Trophoblast cell (in vitro differentiated cells and primary cell): ENCODE data around the gene ARHGEF12.

Source experiments
- DNase-seq, 2 donors: peaks; one replicate each; pipeline ENCODE4 v3.0.0-alpha.2; 2016
- H2AFZ ChIP-seq: 2 replicates; pipeline ENCODE4 v1.6.1; 2013; ENCODE audit warnings: low read length, moderate library complexity, mild to moderate bottlenecking; ENCODE audit not compliant: insufficient read depth, poor library complexity
- H2AK5ac ChIP-seq: 2 replicates; pipeline ENCODE4 v1.6.1; 2013; ENCODE audit warnings: mild to moderate bottlenecking, low read length
- H2BK120ac ChIP-seq: 2 replicates; pipeline ENCODE4 v1.6.1; 2013; ENCODE audit warnings: low read length, mild to moderate bottlenecking, moderate library complexity; ENCODE audit not compliant: insufficient read depth, poor library complexity
- H2BK12ac ChIP-seq: 2 replicates; pipeline ENCODE4 v1.6.1; 2013; ENCODE audit warnings: mild to moderate bottlenecking, low read length, moderate library complexity
- H2BK5ac ChIP-seq: 2 replicates; pipeline ENCODE4 v1.6.1; 2013; ENCODE audit warnings: low read length, low read depth, moderate library complexity, mild to moderate bottlenecking; ENCODE audit not compliant: poor library complexity
- H3K14ac ChIP-seq: 2 replicates; pipeline ENCODE4 v1.6.1; 2013; ENCODE audit warnings: mild to moderate bottlenecking, low read length
- H3K18ac ChIP-seq: 2 replicates; pipeline ENCODE4 v1.6.1; 2013; ENCODE audit warnings: mild to moderate bottlenecking, low read length
- H3K23ac ChIP-seq: 2 replicates; pipeline ENCODE4 v1.6.1; 2013; ENCODE audit warnings: low read length
- H3K27ac ChIP-seq: 2 replicates; pipeline ENCODE4 v1.5.1; 2013; ENCODE audit warnings: low read depth, mild to moderate bottlenecking, inconsistent platforms, low read length, moderate library complexity
- H3K27me3 ChIP-seq: 2 replicates; pipeline ENCODE4 v1.6.1; 2013; ENCODE audit warnings: inconsistent platforms, mild to moderate bottlenecking, low read length, moderate library complexity; ENCODE audit not compliant: insufficient read depth
- H3K36me3 ChIP-seq, 2 experiments: 1 replicate in 1 of 2; 2 replicates in 1 of 2; pipeline ENCODE4 v1.6.1; 2013; ENCODE audit warnings: low read length in 2 of 2, mild to moderate bottlenecking in 2 of 2, moderate library complexity in 1 of 2; ENCODE audit not compliant: insufficient read depth in 2 of 2, control insufficient read depth in 1 of 2
- H3K4ac ChIP-seq: 2 replicates; pipeline ENCODE4 v1.6.1; 2013; ENCODE audit warnings: low read depth, mild to moderate bottlenecking, low read length, moderate library complexity
- H3K4me1 ChIP-seq, 2 experiments: 1 replicate in 1 of 2; 2 replicates in 1 of 2; pipeline ENCODE4 v1.6.1; 2013; ENCODE audit warnings: low read length in 2 of 2, mild to moderate bottlenecking in 2 of 2, moderate library complexity in 1 of 2; ENCODE audit not compliant: insufficient read depth in 2 of 2, control insufficient read depth in 1 of 2
- H3K4me2 ChIP-seq: 2 replicates; pipeline ENCODE4 v1.6.1; 2013; ENCODE audit warnings: inconsistent platforms, mild to moderate bottlenecking, low read length, moderate library complexity
- H3K4me3 ChIP-seq: 2 replicates; pipeline ENCODE4 v1.5.1; 2013; ENCODE audit warnings: mild to moderate bottlenecking, low read depth, low read length, inconsistent platforms
- H3K79me1 ChIP-seq: one replicate; pipeline ENCODE4 v1.6.1; 2013; ENCODE audit warnings: low read length
- H3K79me2 ChIP-seq: 2 replicates; pipeline ENCODE4 v1.6.1; 2013; ENCODE audit warnings: low read length, mild to moderate bottlenecking; ENCODE audit not compliant: control insufficient read depth, insufficient read depth, poor library complexity
- H3K9ac ChIP-seq: 2 replicates; pipeline ENCODE4 v1.6.1; 2013; ENCODE audit warnings: mild to moderate bottlenecking, low read length
- H3K9me3 ChIP-seq: 2 replicates; pipeline ENCODE4 v1.6.1; 2013; ENCODE audit warnings: low read depth, mild to moderate bottlenecking, control low read depth, inconsistent platforms, low read length; ENCODE audit not compliant: insufficient read depth
- H4K12ac ChIP-seq: 2 replicates; pipeline ENCODE4 v1.6.1; 2013; ENCODE audit warnings: low read depth, mild to moderate bottlenecking, low read length, moderate library complexity
- H4K8ac ChIP-seq: 2 replicates; pipeline ENCODE4 v1.6.1; 2013; ENCODE audit warnings: low read depth, mild to moderate bottlenecking, low read length, moderate library complexity
- H4K91ac ChIP-seq: one replicate; pipeline ENCODE4 v1.6.1; 2013; ENCODE audit warnings: low read depth, mild to moderate bottlenecking, low read length, moderate library complexity
- WGBS: extraction: QIAGEN DNeasy Blood & Tissue Kit; methylation state at CpG from one replicate; pipeline ENCODE4 v1.1.7; 2013; ENCODE audit warnings: missing lambda C conversion rate; ENCODE audit not compliant: insufficient read length, insufficient coverage; ENCODE audit errors: extremely low coverage; 5-methylcytosine and 5-hydroxymethylcytosine counted together

Gene ARHGEF12

GRCh38 chr11:120305286-120305685 lies 30.9 kb upstream of the ARHGEF12 start:
- Histone ChIP-seq H3K23ac (no peak overlapping the region), H3K4me2 (no peak overlapping the region), H2AFZ (no peak overlapping the region), H3K27ac (no peak overlapping the region), H4K91ac (peak overlapping the region; percentile 89), H3K9ac (no peak overlapping the region), H3K4me1 (peaks cover 18 to 22% of the 10 kb centered on the region in 2 experiments), H2BK5ac (peak overlapping the region; percentile 45), H3K27me3 (no peaks in the 10 kb centered on the region), H3K36me3 (peaks cover 0 to 2% of the 10 kb centered on the region in 2 experiments), H4K12ac (no peak overlapping the region), H3K14ac (peak overlapping the region; percentile 1), H2BK12ac (peak overlapping the region; percentile 95), H3K4ac (no peak overlapping the region), H4K8ac (peak overlapping the region; percentile 70), H3K79me1 (peaks cover 14% of the 10 kb centered on the region), H3K9me3 (peaks cover 2% of the 10 kb centered on the region), H2BK120ac (peak overlapping the region; percentile 88), H3K18ac (peak overlapping the region; percentile 23), H2AK5ac (peak overlapping the region; percentile 8), H3K4me3 (no peak overlapping the region), H3K79me2 (no peaks in the 10 kb centered on the region)
- no CpG with 5 or more reads among the region's 12 CpGs for WGBS
- no peak for DNase-seq

GRCh38 chr11:120306519-120307242 lies 29.5 kb upstream of the ARHGEF12 start:
- H3K27ac ChIP-seq: no peak overlapping the region
- peaks cover 0 to 2% of the 10 kb centered on the region in 2 experiments for H3K36me3 ChIP-seq
- H2AFZ ChIP-seq: no peak overlapping the region
- H4K8ac ChIP-seq: no peak overlapping the region
- peaks cover 2% of the 10 kb centered on the region for H3K9me3 ChIP-seq
- DNase-seq: peak in 1 of 2 donors; percentile 4
- H4K12ac ChIP-seq: no peak overlapping the region
- no peak overlapping the region for H2AK5ac ChIP-seq
- H3K27me3 ChIP-seq: no peaks in the 10 kb centered on the region
- H3K4ac ChIP-seq: no peak overlapping the region
- peak overlapping the region; percentile 5 for H4K91ac ChIP-seq
- H3K79me2 ChIP-seq: no peaks in the 10 kb centered on the region
- H3K18ac ChIP-seq: no peak overlapping the region
- peaks cover 15 to 18% of the 10 kb centered on the region in 2 experiments for H3K4me1 ChIP-seq
- H3K9ac ChIP-seq: no peak overlapping the region
- H3K23ac ChIP-seq: no peak overlapping the region
- H2BK120ac ChIP-seq: no peak overlapping the region
- no peak overlapping the region for H3K4me3 ChIP-seq
- peaks cover 10% of the 10 kb centered on the region for H3K79me1 ChIP-seq
- no peak overlapping the region for H2BK12ac ChIP-seq
- no peak overlapping the region for H2BK5ac ChIP-seq
- H3K14ac ChIP-seq: no peak overlapping the region
- WGBS: no CpG with 5 or more reads among the region's 11 CpGs
- no peak overlapping the region for H3K4me2 ChIP-seq

GRCh38 chr11:120307476-120307875 lies 28.7 kb upstream of the ARHGEF12 start:
- Histone ChIP-seq H3K4me1 (peaks cover 8 to 10% of the 10 kb centered on the region in 2 experiments), H3K18ac (no peak overlapping the region), H3K79me1 (peaks cover 7% of the 10 kb centered on the region), H3K36me3 (peaks cover 0 to 2% of the 10 kb centered on the region in 2 experiments), H2AK5ac (no peak overlapping the region), H2AFZ (no peak overlapping the region), H3K4me3 (no peak overlapping the region), H3K4ac (no peak overlapping the region), H3K4me2 (no peak overlapping the region), H3K9ac (no peak overlapping the region), H2BK5ac (no peak overlapping the region), H3K23ac (no peak overlapping the region), H3K79me2 (no peaks in the 10 kb centered on the region), H4K12ac (no peak overlapping the region), H3K9me3 (peaks cover 2% of the 10 kb centered on the region), H2BK120ac (no peak overlapping the region), H3K27ac (no peak overlapping the region), H3K14ac (no peak overlapping the region), H4K91ac (no peak overlapping the region), H2BK12ac (no peak overlapping the region), H3K27me3 (no peaks in the 10 kb centered on the region), H4K8ac (no peak overlapping the region)
- no CpG with 5 or more reads among the region's 11 CpGs for WGBS
- DNase-seq: no peak

GRCh38 chr11:120308081-120308480 lies 28.1 kb upstream of the ARHGEF12 start:
- H2BK5ac ChIP-seq: no peak overlapping the region
- peaks cover 0 to 2% of the 10 kb centered on the region in 2 experiments for H3K36me3 ChIP-seq
- no peak overlapping the region for H3K14ac ChIP-seq
- no CpG with 5 or more reads among the region's 7 CpGs for whole genome bisulfite sequencing
- no peaks in the 10 kb centered on the region for H3K27me3 ChIP-seq
- H4K8ac ChIP-seq: no peak overlapping the region
- no peak overlapping the region for H3K4ac ChIP-seq
- H3K4me3 ChIP-seq: no peak overlapping the region
- H3K4me2 ChIP-seq: no peak overlapping the region
- H2AK5ac ChIP-seq: no peak overlapping the region
- H3K4me1 ChIP-seq: peaks cover 4 to 6% of the 10 kb centered on the region in 2 experiments
- H3K27ac ChIP-seq: no peak overlapping the region
- H2BK120ac ChIP-seq: no peak overlapping the region
- no peak overlapping the region for H3K18ac ChIP-seq
- H3K79me2 ChIP-seq: no peaks in the 10 kb centered on the region
- no peak overlapping the region for H4K12ac ChIP-seq
- H3K79me1 ChIP-seq: peaks cover 7% of the 10 kb centered on the region
- no peak overlapping the region for H3K23ac ChIP-seq
- peaks cover 2% of the 10 kb centered on the region for H3K9me3 ChIP-seq
- H2BK12ac ChIP-seq: no peak overlapping the region
- H4K91ac ChIP-seq: no peak overlapping the region
- no peak overlapping the region for H3K9ac ChIP-seq
- H2AFZ ChIP-seq: no peak overlapping the region
- DNase-seq: no peak
